G401 (cell line): ENCODE measurements around the gene PLEKHA4. TPM values are rescaled to one million over a fixed set of nuclear protein-coding genes. Genes with fewer than 3 reads are reported as not detected.
"Not testable (repeated sequence)": the region's sequence is repeated elsewhere in the genome, so short reads cannot be mapped to it uniquely, and the experiment has no call there.

Experiments used
- DNase-seq: peaks from one replicate; pipeline ENCODE4 v3.0.0-alpha.2; 2015; ENCODE audit warnings: low spot score
- in situ Hi-C: cut with HindIII; loops from 2 replicates; pipeline ENCODE4 v1.10.0; 2016; ENCODE audit warnings: low sequenced_read_pairs, mixed read lengths
- total RNA-seq: library from RNA; depleted of rRNA; stranded (reverse); fragments of >200 nt; shearing (Covaris generic); gene quantifications from 2 replicates; pipeline ENCODE4 v1.2.3, GENCODE V29; 2014

Gene PLEKHA4
- total RNA-seq, 1 experiment from 2014 or later, result 20.4 TPM

GRCh38 chr19:48872182-48872883 lies 3.9 kb upstream of the PLEKHA4 start, which contains the start of gene PPP1R15A:
TSS of gene PPP1R15A (plus strand) at chr19:48872421. CDS start at chr19:48873234, 813 bp downstream.
- in situ Hi-C loops, result no loop called here
- DNase-seq, result peak; percentile 99

DNA sequence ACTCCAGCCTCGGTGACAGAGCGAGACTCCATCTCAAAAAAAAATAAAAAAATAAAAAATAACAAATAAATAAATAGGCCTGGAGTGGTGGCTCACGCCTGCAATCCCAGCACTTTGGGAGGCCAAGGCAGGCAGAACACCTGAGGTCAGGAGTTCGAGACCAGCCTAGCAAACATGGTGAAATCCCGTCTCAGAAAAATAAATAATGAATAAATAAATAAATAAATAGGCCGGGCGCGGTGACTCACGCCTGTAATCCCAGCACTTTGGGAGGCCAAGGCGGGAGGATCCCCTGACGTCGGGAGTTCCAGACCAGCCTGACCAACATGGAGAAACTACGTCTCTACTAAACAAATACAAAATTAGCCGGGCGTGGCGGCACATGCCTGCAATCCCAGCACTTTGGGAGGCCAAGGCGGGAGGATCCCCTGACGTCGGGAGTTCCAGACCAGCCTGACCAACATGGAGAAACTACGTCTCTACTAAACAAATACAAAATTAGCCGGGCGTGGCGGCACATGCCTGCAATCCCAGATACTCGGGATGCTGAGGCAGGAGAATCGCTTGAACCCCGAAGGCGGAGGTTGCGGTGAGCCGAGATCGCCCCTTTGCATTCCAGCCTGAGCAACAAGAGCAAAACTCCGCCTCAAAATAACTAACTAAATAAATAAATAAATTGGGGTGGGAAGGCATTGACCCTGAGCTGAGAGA lies 3.2 kb upstream of the PLEKHA4 start:
- in situ Hi-C loops, DNase-seq: not testable (repeated sequence)

- no peak for DNase-seq
- in situ Hi-C loops, result no loop called here
These were observed 1.6 kb upstream of the PLEKHA4 start for GRCh38 chr19:48870048-48870447.

DNA sequence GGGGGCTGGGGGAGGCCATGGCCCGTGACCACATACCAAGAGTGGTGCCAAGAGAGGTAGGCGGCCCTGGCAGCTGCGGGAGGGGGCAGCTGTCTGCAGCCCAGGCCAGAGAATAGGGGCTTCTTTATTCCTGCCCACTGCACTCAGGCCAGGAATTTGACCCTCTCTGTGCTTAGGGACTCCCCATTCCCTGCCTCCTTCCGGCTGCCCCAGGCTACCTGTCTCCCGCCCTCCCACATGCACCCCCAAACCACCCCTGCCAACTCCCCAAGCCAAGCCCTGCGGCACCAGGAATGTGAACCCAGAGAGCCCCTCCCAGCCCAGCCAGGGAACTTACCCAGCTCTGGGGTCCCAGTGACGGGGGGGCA lies 687 bp downstream of the PLEKHA4 start:
- in situ Hi-C loops, result no loop called here
- no peak for DNase-seq

DNA sequence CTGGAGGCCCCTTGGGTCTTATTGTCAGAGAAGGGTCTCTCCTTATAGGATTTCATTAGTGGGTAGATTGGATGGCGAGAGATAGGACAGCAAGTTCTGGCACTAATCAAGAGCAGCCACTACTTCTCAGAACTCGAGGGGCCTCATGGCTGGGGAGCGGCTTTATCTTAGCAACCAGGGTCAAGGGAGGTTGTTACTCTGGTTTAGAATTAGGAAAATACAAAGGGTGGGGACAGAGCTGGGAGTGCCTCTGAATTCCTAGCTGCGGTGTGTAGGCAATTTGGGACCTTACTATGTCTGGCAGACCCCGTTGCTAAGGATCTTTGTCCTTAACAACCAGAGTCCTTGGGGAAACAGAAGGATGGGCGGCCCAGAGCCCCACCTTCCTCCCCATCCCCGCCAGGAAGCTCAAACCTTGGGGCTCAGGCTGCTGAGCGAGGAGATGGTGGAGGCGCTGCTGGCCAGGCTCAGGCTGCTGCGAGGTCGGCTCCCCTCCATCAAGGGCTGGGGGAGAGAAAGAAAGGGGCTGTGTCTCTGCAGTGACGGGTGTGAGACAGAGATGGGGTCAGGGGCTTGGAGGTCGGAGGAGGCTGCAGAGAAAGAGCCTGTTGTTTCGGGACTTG lies 1.2 kb downstream of the PLEKHA4 start:
- in situ Hi-C loops, result no loop called here
- DNase-seq, result no peak

GRCh38 chr19:48866692-48867091 lies 1.7 kb downstream of the PLEKHA4 start:
- no peak for DNase-seq
- in situ Hi-C loops, result no loop called here

DNA sequence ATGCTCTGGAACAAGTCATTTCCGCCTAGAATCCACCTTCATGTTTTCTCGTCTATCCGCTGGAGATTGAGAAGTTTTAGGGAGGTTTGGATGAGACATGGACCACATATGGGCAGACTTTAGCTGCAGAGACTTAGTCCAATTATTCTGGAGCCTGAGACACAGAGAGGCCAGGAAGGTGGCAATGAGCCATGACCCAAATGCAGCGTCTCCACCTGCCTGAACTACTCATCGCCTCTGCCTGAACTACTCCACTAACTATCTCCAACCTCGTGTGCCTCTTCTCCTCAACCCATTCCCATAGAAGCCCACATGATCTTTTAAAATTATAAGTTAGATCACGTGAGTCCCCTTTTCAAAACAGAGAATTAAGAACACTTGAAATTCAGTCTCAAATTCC lies 5.6 kb downstream of the PLEKHA4 start:
- in situ Hi-C loops, result no loop called here
- DNase-seq, result peak; percentile 76

DNA sequence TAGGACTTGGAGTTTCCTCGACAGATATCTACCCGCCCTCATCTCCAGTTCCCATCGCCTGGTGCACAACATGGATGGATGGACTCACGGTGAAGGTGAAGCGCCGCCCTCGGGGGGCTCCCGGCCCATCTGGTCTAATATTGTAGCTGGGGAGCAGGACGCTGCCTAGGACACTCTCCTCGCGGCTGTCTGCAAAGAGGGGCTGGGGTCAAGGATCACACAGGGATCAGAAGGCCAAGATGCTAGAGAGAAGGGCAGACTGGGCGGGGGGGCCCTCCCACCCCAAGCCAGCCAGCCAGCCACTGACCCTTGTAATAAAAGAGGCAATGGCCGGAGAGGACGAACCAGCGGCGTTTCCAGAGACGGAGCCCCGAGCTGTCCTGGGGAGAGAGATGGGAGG lies 7.1 kb downstream of the PLEKHA4 start:
- no peak for DNase-seq
- in situ Hi-C loops, result no loop called here

DNA sequence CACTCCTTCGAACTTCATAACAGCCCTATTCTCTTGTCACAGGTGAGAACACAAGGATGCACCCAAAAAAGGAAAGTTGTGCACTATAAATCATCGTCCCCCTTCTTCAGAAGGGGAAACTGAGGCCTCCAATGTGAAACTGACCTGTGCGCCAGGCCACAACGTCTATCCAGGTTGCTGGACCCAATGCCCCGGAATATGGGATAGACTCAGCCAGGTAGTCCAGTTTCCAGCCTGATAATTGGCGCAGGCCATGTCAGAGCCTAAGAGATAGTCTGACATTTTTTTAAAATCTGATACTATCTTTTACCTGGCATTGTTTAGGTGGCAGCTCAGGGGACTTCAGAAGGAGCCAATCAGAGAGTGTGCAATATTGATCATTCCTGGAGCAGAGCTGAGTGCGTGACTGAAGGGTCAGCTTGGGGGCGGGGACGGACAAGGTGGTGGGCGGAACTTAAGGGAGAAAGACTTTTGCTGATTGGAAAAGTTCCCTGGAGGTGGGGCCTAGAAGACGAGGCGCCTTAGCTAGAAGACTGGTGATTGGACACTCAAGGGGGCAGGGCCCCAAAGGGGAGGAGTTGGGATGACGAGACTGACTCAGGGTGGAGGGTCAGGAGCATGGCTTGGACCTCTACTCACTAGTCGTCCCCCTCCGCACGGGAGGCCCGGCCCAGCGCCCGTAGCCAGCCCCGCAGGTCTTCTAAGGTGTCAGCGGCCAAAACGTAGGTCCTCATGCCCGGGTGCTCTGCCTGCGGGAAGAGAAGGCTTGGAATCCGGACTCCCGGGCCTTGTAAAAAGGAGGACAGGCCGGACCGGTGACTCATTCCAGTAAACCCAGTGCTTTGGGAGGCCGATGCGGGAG lies 8.5 kb downstream of the PLEKHA4 start:
- in situ Hi-C loops, result no loop called here
- no peak for DNase-seq

- no peak for DNase-seq
These were observed 9.3 kb downstream of the PLEKHA4 start for GRCh38 chr19:48858984-48859710.

GRCh38 chr19:48856921-48857320 lies 11.5 kb downstream of the PLEKHA4 start:
- DNase-seq, result no peak
- in situ Hi-C loops, result no loop called here

More at GRCh38 chr19:48858984-48859710, 9.3 kb downstream of the PLEKHA4 start:
- in situ Hi-C loops, result no loop called here

DNA sequence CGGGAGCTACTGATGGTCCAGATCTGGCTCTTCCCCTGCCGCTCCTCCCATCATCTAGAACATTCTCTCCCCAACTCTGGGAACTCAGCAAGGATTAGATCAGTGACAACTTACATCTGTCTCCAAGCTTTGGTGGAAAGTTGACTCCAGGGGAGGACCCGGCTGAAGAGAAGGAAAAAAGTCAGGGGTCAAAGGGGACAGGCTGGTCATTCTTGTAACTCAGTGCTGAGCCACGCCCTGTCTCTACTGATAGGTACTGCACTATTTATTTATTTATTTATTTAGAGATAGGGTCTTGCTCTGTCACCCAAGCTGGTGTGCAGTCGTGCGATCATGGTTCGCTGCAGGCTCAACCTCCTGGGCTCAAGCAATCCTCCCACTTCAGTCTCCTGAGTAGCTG lies 14.3 kb downstream of the PLEKHA4 start:
- in situ Hi-C loops, result no loop called here

GRCh38 chr19:48853483-48853882 lies 14.9 kb downstream of the PLEKHA4 start:
- in situ Hi-C loops, result no loop called here

More for the DNA sequence above, 14.3 kb downstream of the PLEKHA4 start:
- no peak for DNase-seq

GRCh38 chr19:48852292-48852691 lies 16.1 kb downstream of the PLEKHA4 start:
- in situ Hi-C loops, result no loop called here
- DNase-seq, result no peak

More at GRCh38 chr19:48853483-48853882, 14.9 kb downstream of the PLEKHA4 start:
- no peak for DNase-seq

DNA sequence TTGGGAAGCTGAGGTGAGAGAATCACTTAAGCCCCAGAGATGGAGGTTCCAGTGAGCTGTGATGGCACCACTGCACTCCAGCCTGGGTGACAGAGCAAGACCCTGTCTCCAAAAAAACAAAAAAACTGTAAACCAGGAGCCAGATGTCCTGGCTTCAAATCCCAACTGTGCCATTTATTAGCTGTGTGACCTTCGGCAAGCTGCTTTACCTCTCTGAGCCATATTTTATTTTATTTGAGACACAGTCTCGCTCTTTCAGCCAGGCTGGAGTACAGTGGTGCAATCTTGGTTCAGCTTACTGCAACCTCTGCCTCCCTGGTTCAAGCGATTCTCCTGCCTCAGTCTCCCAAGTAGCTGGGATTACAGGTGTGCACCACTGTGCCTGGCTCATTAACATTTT lies 21.8 kb downstream of the PLEKHA4 start:
- in situ Hi-C loops, result loop anchor here (10.0 kb wide), 1 partner anchor 52 kb away; no protein-coding TSS in a partner anchor
- not testable (repeated sequence) for DNase-seq

DNA sequence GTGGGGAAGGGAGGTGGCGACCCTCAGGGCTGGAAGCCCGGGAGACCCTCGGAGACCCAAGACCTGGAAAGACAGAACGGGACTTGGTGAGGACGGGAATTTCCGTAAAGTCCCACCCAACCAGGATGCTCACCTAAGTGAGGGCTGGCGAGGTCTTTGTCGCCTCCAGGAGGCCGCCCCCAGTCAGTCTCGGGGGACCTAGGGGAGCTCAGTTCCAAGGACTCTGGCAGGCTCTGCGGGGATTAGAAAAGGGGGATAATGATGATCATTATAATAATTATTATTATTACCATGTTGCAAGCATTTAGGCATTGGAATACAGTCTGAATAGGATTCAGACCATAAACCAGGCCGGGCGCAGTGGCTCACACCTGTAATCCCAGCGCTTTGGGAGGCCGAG lies 23.0 kb downstream of the PLEKHA4 start:
- no peak for DNase-seq
- in situ Hi-C loops, result loop anchor here (10.0 kb wide), 1 partner anchor 51 kb away; no protein-coding TSS in a partner anchor

DNA sequence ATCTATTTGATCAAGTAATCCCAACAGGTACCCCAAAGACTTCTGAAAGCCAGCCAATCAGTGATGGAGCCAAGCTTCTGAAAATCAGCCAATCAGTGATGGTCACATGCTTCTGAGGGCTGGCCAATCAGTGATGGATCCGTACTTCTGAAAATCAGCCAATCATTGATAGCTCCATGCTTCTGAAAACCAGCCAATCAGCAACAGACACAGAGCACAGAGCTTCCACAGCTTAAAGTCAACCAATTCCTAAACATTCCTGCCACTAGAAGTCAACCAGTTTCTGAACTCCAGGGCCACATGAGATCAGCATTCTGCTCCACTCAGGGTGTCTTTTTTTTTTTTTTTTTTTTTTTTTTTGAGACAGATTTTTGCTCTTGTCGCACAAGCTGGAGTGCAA lies 23.9 kb downstream of the PLEKHA4 start:
- in situ Hi-C loops, result loop anchor here (10.0 kb wide), 1 partner anchor 50 kb away; no protein-coding TSS in a partner anchor
- DNase-seq, result peak; percentile 36

DNA sequence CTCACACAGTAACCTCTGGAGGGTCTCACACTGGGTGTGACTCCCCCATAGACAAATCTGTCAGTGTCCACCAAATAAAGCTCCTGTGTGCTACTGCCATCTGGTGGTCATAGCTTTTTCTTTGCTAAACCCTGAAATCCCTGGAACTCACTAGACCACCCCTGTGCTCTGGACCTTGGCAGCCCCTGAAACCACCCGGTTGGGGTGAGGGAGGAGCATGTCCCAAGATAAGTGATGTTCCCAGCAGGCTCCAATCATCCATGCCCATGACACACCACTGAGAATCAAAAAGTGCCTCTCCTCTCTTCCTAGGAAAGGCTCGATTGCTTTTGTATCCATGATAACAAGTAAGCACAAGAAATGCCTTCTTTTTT lies 25.6 kb downstream of the PLEKHA4 start:
- DNase-seq, result peak; percentile 77
- in situ Hi-C loops, result loop anchor here (10.0 kb wide), 1 partner anchor 48 kb away; no protein-coding TSS in a partner anchor
